ENCODE data around the gene CBR1. TPM values are rescaled to one million over a fixed set of nuclear protein-coding genes. Genes with fewer than 3 reads are reported as not detected.

Gene CBR1
- total and polyA plus RNA-seq, 10 of the 15 experiments (the other 5 are each of a cell fraction or from before 2014, with no cell fraction given) = 16.9 to 138 (median 57.4) TPM

- TF ChIP-seq PML (IDR thresholded peaks at IDR 0.05; ENCODE audit: low read length) (no peak), FOXM1 (IDR thresholded peaks at IDR 0.05; ENCODE audit: low read depth, low read length) (0 out of 2 replicates have a peak, but pooled peaks have one; percentile 46), JUNB (IDR thresholded peaks at IDR 0.05) (peak; percentile 17; the same call in 1 of the 2 replicates), RAD21 (IDR thresholded peaks at IDR 0.05; ENCODE audit: insufficient read depth, low read depth, low read length) (peak; percentile 63), NKRF (conservative IDR thresholded peaks at IDR 0.05) (no peak), CREM (IDR thresholded peaks at IDR 0.05; ENCODE audit: low read depth) (0 out of 2 replicates have a peak, but pooled peaks have one; percentile 18), ZZZ3 (IDR thresholded peaks at IDR 0.05; ENCODE audit: control insufficient read depth, insufficient read length, low read depth) (no peak), LARP7 (IDR thresholded peaks at IDR 0.05) (no peak)
- TF ChIP-seq, protein P1, sequence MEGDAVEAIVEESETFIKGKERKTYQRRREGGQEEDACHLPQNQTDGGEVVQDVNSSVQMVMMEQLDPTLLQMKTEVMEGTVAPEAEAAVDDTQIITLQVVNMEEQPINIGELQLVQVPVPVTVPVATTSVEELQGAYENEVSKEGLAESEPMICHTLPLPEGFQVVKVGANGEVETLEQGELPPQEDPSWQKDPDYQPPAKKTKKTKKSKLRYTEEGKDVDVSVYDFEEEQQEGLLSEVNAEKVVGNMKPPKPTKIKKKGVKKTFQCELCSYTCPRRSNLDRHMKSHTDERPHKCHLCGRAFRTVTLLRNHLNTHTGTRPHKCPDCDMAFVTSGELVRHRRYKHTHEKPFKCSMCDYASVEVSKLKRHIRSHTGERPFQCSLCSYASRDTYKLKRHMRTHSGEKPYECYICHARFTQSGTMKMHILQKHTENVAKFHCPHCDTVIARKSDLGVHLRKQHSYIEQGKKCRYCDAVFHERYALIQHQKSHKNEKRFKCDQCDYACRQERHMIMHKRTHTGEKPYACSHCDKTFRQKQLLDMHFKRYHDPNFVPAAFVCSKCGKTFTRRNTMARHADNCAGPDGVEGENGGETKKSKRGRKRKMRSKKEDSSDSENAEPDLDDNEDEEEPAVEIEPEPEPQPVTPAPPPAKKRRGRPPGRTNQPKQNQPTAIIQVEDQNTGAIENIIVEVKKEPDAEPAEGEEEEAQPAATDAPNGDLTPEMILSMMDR (IDR thresholded peaks at IDR 0.05 in 2 of 3, conservative IDR thresholded peaks at IDR 0.05 in 1 of 3; ENCODE audit: control insufficient read depth in 2 of 3, extremely low read depth in 1 of 3, insufficient read depth in 1 of 3, low read depth in 3 of 3, low read length in 3 of 3) = peak; percentile 29 to 52 (median 46)
- Histone ChIP-seq H3K4me2 (ENCODE audit: control insufficient read depth, insufficient read depth) (peak overlapping the region; percentile 9; the same call in 1 of the 2 replicates), H4K20me1 (ENCODE audit: control insufficient read depth, insufficient read depth) (no peaks in the 10 kb centered on the region), H3K4me3 (no peak overlapping the region), H3K27me3 (replicated peaks in 1 of 2; ENCODE audit: control insufficient read depth in 2 of 2, insufficient read depth in 2 of 2, low read length in 1 of 2) (peaks cover 0 to 5% of the 10 kb centered on the region in 2 experiments; a peak in 2 of 4 replicates), H2AFZ (ENCODE audit: control insufficient read depth, low read depth, low read length) (no peak overlapping the region), H3K9me3 (replicated peaks; ENCODE audit: control insufficient read depth, insufficient read depth, low read length) (no peaks in the 10 kb centered on the region), H3K79me2 (ENCODE audit: control insufficient read depth, insufficient read depth, low read length) (no peaks in the 10 kb centered on the region), H3K27ac (ENCODE audit: control insufficient read depth, insufficient read depth) (no peak overlapping the region), H3K4me1 (ENCODE audit: control insufficient read depth, insufficient read depth, low read length) (peaks cover 4% of the 10 kb centered on the region; the same call in 1 of the 2 replicates), H3K36me3 (ENCODE audit: control insufficient read depth in 2 of 2, insufficient read depth in 2 of 2, low read length in 1 of 2) (no peaks in the 10 kb centered on the region), H3K9ac (ENCODE audit: control insufficient read depth, insufficient read depth, low read length) (no peak overlapping the region)
- intact Hi-C loops (cut with micrococcal nuclease; ENCODE audit: unreplicated experiment) (no loop called here), in situ Hi-C loops (cut with MboI) (no loop called here)
- DNase-seq (ENCODE audit: low read depth, low spot score) (no peak), ATAC-seq (peak; percentile 61), FAIRE-seq (no peak)
- no TSS peak for BruUV-seq (replicated peaks)
- ChIA-PET CTCF (interaction anchor here (0.7 to 2.2 kb wide), 6 partner anchors 8 to 46 kb away, joined by 3 to 11 read pairs (median 5); partner anchors contain the start of gene SETD4), POLR2A (no interaction called here), RAD21 (ENCODE audit: unreplicated experiment) (interaction anchor here (1.0 kb wide), 1 partner anchor 44 kb away, joined by 3 read pairs; the partner anchor contains the start of gene SETD4), SMC1A (ENCODE audit: uncharacterized antibody, unreplicated experiment) (interaction anchor here (0.6 to 1.5 kb wide), 3 partner anchors 11 to 57 kb away, joined by 3 to 6 read pairs (median 3); no protein-coding TSS in a partner anchor)
- 47% methylated on average over 25 of the region's 29 CpGs for WGBS (ENCODE audit: insufficient coverage, insufficient replicate concordance, low lambda C conversion rate, missing lambda C conversion rate)
Measured at GRCh38 chr21:36104317-36105300, 34.8 kb downstream of the CBR1 start.
